ENCODE measurements around the gene ASGR1. TPM values are rescaled to one million over a fixed set of nuclear protein-coding genes. Genes with fewer than 3 reads are reported as not detected.
"Not testable (repeated sequence)": the region's sequence is repeated elsewhere in the genome, so short reads cannot be mapped to it uniquely, and the experiment has no call there.

Gene ASGR1
- total RNA-seq, 1 experiment from 2014 or later, result 0.21 TPM

DNA sequence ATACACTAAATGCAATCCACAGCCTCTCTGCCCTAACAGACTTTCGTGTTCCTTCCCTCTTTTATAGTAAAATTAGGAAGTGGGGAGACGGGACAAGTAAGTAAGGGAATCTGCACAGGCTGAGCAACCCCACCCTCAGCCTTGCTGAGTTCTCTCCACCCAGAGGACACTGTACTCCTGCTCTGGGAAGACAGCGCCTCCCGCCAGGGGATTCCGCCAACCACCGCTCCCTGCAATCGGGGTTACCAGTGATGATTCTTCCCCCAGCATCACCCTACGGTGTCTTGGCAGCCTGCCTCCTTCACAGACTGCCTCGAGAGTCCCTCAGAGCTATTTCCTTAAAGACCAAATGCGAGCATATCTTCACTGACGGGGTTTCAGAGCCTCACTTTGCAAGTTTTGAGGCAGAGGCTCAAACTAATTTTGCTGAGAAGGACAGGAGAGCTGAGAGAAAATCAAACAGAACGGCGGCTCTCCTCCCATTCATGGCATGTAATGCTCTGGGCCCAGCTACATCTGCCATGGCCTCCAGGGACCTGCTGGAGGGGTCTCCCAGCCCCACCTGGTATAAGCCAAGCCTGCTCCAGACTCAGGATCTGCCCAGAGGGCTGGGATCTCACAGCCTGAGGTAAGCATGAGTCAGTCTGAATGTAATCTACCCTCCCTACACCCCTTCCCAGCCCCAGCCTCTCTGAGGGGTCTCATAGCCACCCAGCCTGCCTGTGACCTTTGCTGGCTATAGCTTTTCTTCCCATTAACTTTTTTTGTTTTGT lies 41.8 kb downstream of the ASGR1 start:
- DNase-seq (ENCODE audit: low read depth, low spot score), result no peak
- in situ Hi-C loops (cut with HindIII; ENCODE audit: low pct_unique_long_range_greater_than_20kb, low sequenced_read_pairs), result no loop called here

DNA sequence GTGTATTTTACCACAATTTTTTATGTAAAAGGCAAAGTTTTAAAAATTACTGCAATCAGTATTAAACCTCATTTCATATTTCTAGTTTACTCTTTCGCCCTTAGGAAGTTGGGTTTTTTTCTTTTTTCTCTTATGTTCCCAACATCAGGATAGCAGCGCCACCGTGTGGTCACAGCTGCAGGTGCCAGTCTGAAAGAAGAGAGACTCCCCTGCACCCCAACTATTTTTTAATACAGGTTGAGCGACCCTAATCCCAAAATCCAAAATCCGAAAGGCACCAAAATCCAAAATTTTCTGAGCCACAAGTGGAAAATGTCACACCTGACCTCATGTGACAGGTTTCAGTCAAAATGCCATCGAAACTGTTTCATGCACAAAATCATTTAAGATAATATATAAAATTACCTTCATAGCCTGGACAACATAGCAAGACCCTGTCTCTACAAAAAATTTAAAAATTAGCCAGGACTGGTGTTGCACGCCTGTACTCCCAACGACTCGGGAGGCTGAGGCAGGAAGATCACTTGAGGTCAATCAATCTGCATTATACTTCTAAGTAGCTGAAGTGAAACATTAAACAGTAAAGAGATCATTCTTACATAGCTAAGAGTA lies 42.8 kb downstream of the ASGR1 start:
- in situ Hi-C loops (cut with HindIII; ENCODE audit: low pct_unique_long_range_greater_than_20kb, low sequenced_read_pairs), result no loop called here

DNA sequence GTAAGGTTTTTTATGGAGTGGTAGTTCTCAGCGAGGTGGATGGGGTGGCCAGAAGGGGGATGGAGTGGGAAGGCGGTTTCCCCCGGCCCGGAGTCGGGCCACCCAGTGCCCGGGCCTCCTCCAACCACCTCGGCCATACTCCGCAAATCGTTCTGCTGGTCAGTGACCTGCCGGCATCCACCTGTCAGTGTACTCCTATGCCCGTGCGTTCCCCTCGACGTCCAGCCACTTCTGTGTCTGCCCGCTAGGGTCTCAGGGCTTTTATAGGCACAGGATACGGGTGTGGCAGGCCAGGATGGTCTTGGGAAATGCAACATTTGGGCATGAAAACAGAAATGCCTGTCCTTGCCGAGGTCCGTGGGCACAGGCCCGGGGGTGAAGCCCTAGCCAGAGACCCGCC lies 45.3 kb downstream of the ASGR1 start:
- in situ Hi-C loops (cut with HindIII; ENCODE audit: low pct_unique_long_range_greater_than_20kb, low sequenced_read_pairs), result no loop called here

More for the DNA sequence above, 42.8 kb downstream of the ASGR1 start:
- peak; percentile 73 for DNase-seq (ENCODE audit: low read depth, low spot score)

DNA sequence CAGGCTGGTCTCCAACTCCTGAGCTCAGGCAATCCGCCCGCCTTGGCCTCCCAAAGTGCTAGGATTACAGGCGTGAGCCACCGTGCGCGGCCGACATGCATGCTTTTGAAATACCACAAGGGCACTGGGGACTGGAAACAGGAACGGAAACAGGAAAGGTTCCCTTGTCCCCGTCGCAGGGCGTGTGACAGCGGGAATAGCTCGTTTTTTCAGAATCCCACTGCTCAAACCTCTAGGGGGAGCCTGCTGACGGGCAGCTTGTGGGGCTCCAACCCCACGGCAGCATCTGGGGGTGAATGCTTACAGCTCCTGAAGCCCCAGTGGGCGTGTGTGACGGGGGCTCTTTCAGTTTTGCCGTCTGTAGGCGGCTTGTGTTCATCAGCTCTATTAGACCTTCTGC lies 45.7 kb downstream of the ASGR1 start:
- DNase-seq (ENCODE audit: low read depth, low spot score), result no peak
- in situ Hi-C loops (cut with HindIII; ENCODE audit: low pct_unique_long_range_greater_than_20kb, low sequenced_read_pairs), result no loop called here

More for the DNA sequence above, 45.3 kb downstream of the ASGR1 start:
- DNase-seq (ENCODE audit: low read depth, low spot score), result no peak

DNA sequence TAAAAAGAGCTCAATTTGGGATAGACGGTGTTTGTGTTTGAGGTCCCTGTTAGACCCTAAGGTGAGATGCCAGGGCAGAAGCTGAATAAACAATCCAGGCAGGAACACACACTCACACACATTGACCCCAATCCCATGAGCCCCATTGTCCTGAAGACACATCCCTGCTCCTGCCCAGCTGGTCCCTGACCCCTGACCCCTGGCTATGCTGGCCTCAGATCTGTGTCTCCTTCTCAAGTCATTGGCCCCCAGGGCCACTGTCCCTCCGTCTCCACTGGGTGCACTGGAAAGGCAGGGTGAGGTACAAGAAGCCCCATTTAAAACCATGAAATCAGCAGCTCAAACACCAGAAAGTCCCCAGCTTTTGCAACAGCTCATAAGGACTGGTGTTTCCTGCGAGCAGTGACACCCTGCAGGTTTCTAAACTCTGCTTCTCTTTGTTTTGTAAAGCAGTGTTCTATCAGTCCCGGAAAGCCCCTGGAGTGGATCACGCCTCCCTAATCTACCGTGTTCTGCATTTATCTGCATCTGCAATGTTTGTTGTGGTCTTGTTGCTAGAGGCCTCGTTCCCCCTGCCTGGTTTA lies 46.6 kb downstream of the ASGR1 start:
- in situ Hi-C loops (cut with HindIII; ENCODE audit: low pct_unique_long_range_greater_than_20kb, low sequenced_read_pairs), result no loop called here
- no peak for DNase-seq (ENCODE audit: low read depth, low spot score)

DNA sequence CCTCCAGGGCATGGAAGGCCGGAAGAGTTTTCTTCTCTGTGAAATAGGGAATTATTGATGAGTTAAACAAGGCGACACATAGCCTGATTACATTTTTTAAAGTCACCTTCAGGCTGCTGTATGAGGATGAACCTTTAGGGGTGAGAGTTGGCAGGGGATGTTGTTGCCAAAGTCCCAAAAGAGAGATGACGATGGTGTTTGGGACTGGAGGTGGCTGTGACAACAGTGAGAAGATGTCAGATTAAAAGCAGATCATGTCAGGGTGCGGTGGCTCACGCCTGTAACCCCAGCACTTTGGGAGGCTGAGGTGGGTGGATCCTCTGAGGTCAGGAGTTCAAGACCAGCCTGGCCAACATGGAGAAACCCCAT lies 47.8 kb downstream of the ASGR1 start:
- in situ Hi-C loops (cut with HindIII; ENCODE audit: low pct_unique_long_range_greater_than_20kb, low sequenced_read_pairs), result no loop called here

DNA sequence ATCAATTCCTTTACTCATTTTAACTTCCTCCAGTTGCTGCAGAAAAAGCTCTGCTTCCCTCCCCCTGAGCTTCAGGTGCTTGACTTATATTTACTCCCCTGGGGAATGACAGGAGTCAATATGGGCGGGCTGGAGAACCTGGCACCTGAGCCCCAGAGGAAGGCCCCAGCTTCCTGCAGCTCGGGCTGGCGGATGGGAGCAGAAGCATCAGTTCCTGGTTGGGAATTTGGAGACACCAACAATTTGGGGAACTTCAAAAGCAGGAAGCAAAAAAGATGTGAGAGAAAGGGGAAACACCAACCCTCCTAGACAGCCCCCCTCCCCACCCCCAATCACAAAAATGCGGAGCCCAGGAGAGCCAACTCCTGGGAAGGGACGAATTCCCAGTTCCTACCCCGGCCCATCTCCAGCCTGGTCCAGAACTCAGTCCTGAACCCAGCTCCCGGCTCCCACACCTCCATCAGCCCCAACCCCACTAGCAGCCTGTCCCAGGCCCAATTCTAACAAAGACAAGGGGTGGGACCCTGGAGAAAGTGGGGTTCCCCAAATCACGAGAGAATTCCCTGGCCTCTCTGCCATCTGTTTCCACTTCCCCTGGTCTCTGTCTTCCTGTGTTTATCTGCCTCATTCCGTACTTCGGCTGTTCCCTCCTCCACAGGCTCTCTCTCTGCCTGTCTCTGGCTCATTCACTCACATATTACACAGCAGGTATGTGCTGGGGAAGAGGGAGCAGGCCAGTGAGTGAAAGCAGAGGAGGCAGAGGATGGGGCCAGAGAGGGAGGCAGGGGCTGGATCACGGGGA lies 48.3 kb downstream of the ASGR1 start:
- no peak for DNase-seq (ENCODE audit: low read depth, low spot score)
- in situ Hi-C loops (cut with HindIII; ENCODE audit: low pct_unique_long_range_greater_than_20kb, low sequenced_read_pairs), result no loop called here

More for the DNA sequence above, 47.8 kb downstream of the ASGR1 start:
- DNase-seq (ENCODE audit: low read depth, low spot score), result no peak

DNA sequence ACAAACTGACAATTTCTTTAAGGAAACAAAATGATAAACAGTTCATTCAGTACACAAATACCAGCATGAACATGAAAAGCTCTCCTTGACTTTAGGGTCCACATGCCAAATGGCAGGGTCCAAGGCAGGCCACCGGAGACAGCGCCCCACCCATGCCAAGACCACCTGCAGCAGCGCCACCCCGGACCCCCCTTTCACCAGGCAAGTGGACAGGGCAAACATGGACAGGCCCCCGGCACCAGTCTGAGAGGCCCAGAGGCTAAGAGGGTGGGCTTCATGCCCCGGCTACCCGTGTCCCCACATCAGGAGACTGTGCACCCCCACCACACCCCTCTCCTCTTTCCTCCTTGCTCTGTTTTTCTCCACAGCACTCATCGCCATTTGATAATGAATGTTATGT lies 49.9 kb downstream of the ASGR1 start:
- in situ Hi-C loops (cut with HindIII; ENCODE audit: low pct_unique_long_range_greater_than_20kb, low sequenced_read_pairs), result no loop called here
- DNase-seq (ENCODE audit: low read depth, low spot score), result no peak

DNA sequence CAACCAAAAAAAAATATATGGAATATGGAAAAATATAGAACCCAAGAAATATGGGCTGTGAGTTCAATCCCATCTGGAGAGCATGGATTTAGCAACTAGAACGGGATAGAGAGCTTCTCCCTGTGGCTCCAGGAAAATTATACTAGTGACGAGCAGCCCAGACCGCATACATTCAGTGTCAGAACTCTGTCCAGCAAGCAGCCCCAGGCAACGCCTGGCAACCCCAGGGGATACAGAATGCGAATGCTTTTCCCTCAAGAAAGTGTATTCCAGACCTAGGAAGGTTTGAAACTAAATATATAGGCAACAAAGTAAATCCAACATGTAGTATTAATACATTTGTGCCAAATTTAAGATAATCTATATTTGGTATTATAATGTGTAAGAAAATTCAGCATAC lies 51.0 kb downstream of the ASGR1 start:
- in situ Hi-C loops (cut with HindIII; ENCODE audit: low pct_unique_long_range_greater_than_20kb, low sequenced_read_pairs), result no loop called here
- no peak for DNase-seq (ENCODE audit: low read depth, low spot score)

DNA sequence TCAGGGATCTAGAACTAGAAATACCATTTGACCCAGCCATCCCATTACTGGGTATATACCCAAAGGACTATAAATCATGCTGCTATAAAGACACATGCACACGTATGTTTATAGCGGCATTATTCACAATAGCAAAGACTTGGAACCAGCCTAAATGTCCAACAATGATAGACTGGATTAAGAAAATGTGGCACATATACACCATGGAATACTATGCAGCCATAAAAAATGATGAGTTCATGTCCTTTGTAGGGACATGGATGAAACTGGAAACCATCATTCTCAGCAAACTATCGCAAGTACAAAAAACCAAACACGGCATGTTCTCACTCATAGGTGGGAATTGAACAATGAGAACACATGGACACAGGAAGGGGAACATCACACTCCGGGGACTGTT lies 51.7 kb downstream of the ASGR1 start:
- DNase-seq (ENCODE audit: low read depth, low spot score); in situ Hi-C loops (cut with HindIII; ENCODE audit: low pct_unique_long_range_greater_than_20kb, low sequenced_read_pairs): not testable (repeated sequence)

DNA sequence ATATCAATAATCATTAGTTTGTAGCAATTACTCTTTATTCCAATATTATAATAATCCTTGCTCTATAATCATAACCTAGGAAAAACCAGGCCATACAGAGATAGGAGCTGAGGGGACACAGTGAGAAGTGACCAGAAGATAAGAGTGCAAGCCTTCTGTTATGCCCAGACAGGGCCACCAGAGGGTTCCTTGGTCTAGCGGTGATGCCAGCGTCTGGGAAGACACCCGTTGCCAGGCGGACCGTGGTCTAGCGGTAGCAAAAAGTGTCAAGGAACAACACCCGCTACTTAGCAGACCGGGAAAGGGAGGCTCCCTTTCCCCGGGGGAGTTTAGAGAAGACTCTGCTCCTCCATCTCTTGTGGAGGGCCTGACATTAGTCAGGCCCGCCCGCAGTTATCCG lies 52.8 kb downstream of the ASGR1 start:
- in situ Hi-C loops (cut with HindIII; ENCODE audit: low pct_unique_long_range_greater_than_20kb, low sequenced_read_pairs); DNase-seq (ENCODE audit: low read depth, low spot score): not testable (repeated sequence)

DNA sequence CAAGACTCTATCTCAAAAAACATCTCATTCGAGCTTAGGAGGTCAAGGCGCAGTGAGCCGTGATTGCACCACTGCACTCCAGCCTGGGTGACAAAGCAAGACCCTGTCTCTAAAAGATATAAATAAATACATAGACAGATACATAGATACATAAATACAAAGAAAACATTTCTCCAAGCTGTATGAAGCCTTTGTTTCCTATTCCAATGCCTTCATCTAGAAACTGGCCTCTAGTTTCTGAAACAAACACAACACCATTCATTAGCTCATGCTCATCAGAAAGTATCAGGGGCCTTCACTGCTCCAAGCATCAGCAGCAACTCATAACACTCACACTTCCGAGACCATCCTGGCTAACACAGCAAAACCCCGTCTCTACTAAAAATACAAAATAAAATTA lies 54.2 kb downstream of the ASGR1 start:
- DNase-seq (ENCODE audit: low read depth, low spot score), result peak; percentile 87
- in situ Hi-C loops (cut with HindIII; ENCODE audit: low pct_unique_long_range_greater_than_20kb, low sequenced_read_pairs), result no loop called here

DNA sequence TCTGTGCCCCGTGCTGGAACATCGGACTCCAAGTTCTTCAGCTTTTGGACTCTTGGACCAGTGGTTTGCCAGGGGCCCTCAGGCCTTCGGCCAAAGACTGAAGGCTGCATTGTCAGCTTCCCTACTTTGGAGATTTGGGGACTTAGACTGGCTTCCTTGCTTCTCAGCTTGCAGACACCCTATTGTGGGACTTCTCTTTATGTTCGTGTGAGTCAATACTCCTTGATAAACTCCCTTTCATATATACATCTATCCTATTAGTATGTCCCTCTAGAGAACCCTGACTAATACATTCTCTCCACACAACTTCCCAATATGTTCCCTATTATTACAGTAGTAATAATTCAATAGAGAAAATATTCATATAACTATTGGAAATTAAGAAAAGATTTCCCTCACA lies 55.3 kb downstream of the ASGR1 start:
- no peak for DNase-seq (ENCODE audit: low read depth, low spot score)
- in situ Hi-C loops (cut with HindIII; ENCODE audit: low pct_unique_long_range_greater_than_20kb, low sequenced_read_pairs), result no loop called here

Small RNA genes within 50 kb of the gene (small RNA-seq; reads per million reads assigned to genes)
- gene AC120057.4, result 0 reads per million in 2 experiments
- gene MIR324, result 0.12 to 4.7 reads per million in 2 experiments

Other genes with a start within 250 kb of the ASGR1 start
- not detected in 2 replicates for gene ALOX12, start 183.3 kb downstream of the ASGR1 start, total RNA-seq (2014; rRNA removed; shearing (Covaris generic))
- 882 and 947 TPM in 2 replicates for gene RNASEK, start 166.7 kb downstream of the ASGR1 start, total RNA-seq (2014; rRNA removed; shearing (Covaris generic))
- gene BCL6B, start 156.3 kb downstream of the ASGR1 start, total RNA-seq (2014; rRNA removed; shearing (Covaris generic)), result not detected in 2 replicates
- gene SLC16A13, start 143.4 kb downstream of the ASGR1 start, total RNA-seq (2014; rRNA removed; shearing (Covaris generic)), result 0.61 and 0.64 TPM in 2 replicates
- not detected in 2 replicates for gene SLC16A11, start 135.3 kb downstream of the ASGR1 start, total RNA-seq (2014; rRNA removed; shearing (Covaris generic))
- not detected in 2 replicates for gene CLEC10A, start 99.1 kb downstream of the ASGR1 start, total RNA-seq (2014; rRNA removed; shearing (Covaris generic))
- not detected in 2 replicates for gene ASGR2, start 64.5 kb downstream of the ASGR1 start, total RNA-seq (2014; rRNA removed; shearing (Covaris generic))
- gene DLG4, start 40.5 kb upstream of the ASGR1 start, total RNA-seq (2014; rRNA removed; shearing (Covaris generic)), result 3.7 and 3.9 TPM in 2 replicates
- 123 and 148 TPM in 2 replicates for gene ACADVL, start 40.6 kb upstream of the ASGR1 start, total RNA-seq (2014; rRNA removed; shearing (Covaris generic))
- 86.9 and 91.5 TPM in 2 replicates for gene DVL2, start 55.1 kb upstream of the ASGR1 start, total RNA-seq (2014; rRNA removed; shearing (Covaris generic))
- gene PHF23, start 60.1 kb upstream of the ASGR1 start, total RNA-seq (2014; rRNA removed; shearing (Covaris generic)), result 69.0 and 81.3 TPM in 2 replicates
- gene GABARAP, start 63.1 kb upstream of the ASGR1 start, total RNA-seq (2014; rRNA removed; shearing (Covaris generic)), result 237 and 305 TPM in 2 replicates
- gene CTDNEP1, start 72.4 kb upstream of the ASGR1 start, total RNA-seq (2014; rRNA removed; shearing (Covaris generic)), result 26.9 and 29.2 TPM in 2 replicates
- 43.8 and 58.7 TPM in 2 replicates for gene ELP5, start 72.8 kb upstream of the ASGR1 start, total RNA-seq (2014; rRNA removed; shearing (Covaris generic))
- gene CLDN7, start 83.1 kb upstream of the ASGR1 start, total RNA-seq (2014; rRNA removed; shearing (Covaris generic)), result not detected in 2 replicates
- gene SLC2A4, start 102.3 kb upstream of the ASGR1 start, total RNA-seq (2014; rRNA removed; shearing (Covaris generic)), result 0.79 and 1.1 TPM in 2 replicates
- gene YBX2, start 115.3 kb upstream of the ASGR1 start, total RNA-seq (2014; rRNA removed; shearing (Covaris generic)), result 0.08 and 0.59 TPM in 2 replicates
- 839 and 914 TPM in 2 replicates for gene EIF5A, start 128.3 kb upstream of the ASGR1 start, total RNA-seq (2014; rRNA removed; shearing (Covaris generic))
- 73.7 and 74.8 TPM in 2 replicates for gene GPS2, start 136.0 kb upstream of the ASGR1 start, total RNA-seq (2014; rRNA removed; shearing (Covaris generic))
- gene NEURL4, start 150.0 kb upstream of the ASGR1 start, total RNA-seq (2014; rRNA removed; shearing (Covaris generic)), result 13.6 and 19.4 TPM in 2 replicates
- gene ACAP1, start 157.2 kb upstream of the ASGR1 start, total RNA-seq (2014; rRNA removed; shearing (Covaris generic)), result 0.03 TPM in 1 of 2 replicates, not detected in the other
- 2.0 and 2.5 TPM in 2 replicates for gene KCTD11, start 172.8 kb upstream of the ASGR1 start, total RNA-seq (2014; rRNA removed; shearing (Covaris generic))
- not detected in 2 replicates for gene TMEM95, start 175.8 kb upstream of the ASGR1 start, total RNA-seq (2014; rRNA removed; shearing (Covaris generic))
- 0.24 TPM in 1 of 2 replicates, not detected in the other for gene TNK1, start 201.7 kb upstream of the ASGR1 start, total RNA-seq (2014; rRNA removed; shearing (Covaris generic))
- 5.1 and 9.6 TPM in 2 replicates for gene PLSCR3, start 215.2 kb upstream of the ASGR1 start, total RNA-seq (2014; rRNA removed; shearing (Covaris generic))
- gene TMEM256, start 224.7 kb upstream of the ASGR1 start, total RNA-seq (2014; rRNA removed; shearing (Covaris generic)), result 147 and 188 TPM in 2 replicates
- 0.55 and 1.7 TPM in 2 replicates for gene NLGN2, start 228.5 kb upstream of the ASGR1 start, total RNA-seq (2014; rRNA removed; shearing (Covaris generic))
- not detected in 2 replicates for gene SPEM1, start 241.0 kb upstream of the ASGR1 start, total RNA-seq (2014; rRNA removed; shearing (Covaris generic))
- gene SPEM2, start 246.2 kb upstream of the ASGR1 start, total RNA-seq (2014; rRNA removed; shearing (Covaris generic)), result not detected in 2 replicates
- not detected in 2 replicates for gene SPEM3, start 249.5 kb upstream of the ASGR1 start, total RNA-seq (2014; rRNA removed; shearing (Covaris generic))